Tibial artery (tissue), 4 donors: ENCODE measurements around the gene KNDC1.

Experiments
- DNase-seq, 2 donors: peaks; one replicate each; pipeline ENCODE4 v3.0.0-alpha.2; 2019
- H3K27ac ChIP-seq, 2 donors: fragments of 200-600 bp; sonication (generic) in 1 of 2; 1 replicate in 1 of 2; 2 replicates in 1 of 2; pipeline ENCODE4 v1.5.1; 2018 to 2019; ENCODE audit warnings: mild to moderate bottlenecking in 1 of 2
- H3K27me3 ChIP-seq, 2 donors: fragments of 200-600 bp; sonication (generic) in 1 of 2; one replicate each; pipeline versions ENCODE4 v1.5.1 to v1.6.0; 2016 to 2019
- H3K36me3 ChIP-seq, 3 donors: fragments of 200-600 bp; sonication (generic) in 2 of 3; one replicate each; pipeline ENCODE4 v1.5.1; 2016 to 2019; ENCODE audit warnings: mild to moderate bottlenecking in 2 of 3
- H3K4me1 ChIP-seq, 4 donors: fragments of 200-600 bp; sonication (generic) in 2 of 4; 1 replicate in 3 of 4; 2 replicates in 1 of 4; pipeline ENCODE4 v1.5.1; 2016 to 2019
- H3K4me3 ChIP-seq, 2 donors: fragments of 200-600 bp; sonication (generic) in 1 of 2; 1 replicate in 1 of 2; 2 replicates in 1 of 2; pipeline ENCODE4 v1.5.1; 2018 to 2019; ENCODE audit warnings: mild to moderate bottlenecking in 2 of 2
- H3K9me3 ChIP-seq, 3 donors: fragments of 200-600 bp; sonication (generic) in 1 of 3; one replicate each; pipeline ENCODE4 v1.5.1; 2016 to 2019
- CTCF ChIP-seq, 2 experiments: fragments of 200-600 bp in 1 of 2; fragments of 450-650 bp in 1 of 2; IDR thresholded peaks; one replicate each; pipeline ENCODE4 v1.5.1; 2017 to 2019; ENCODE audit warnings: antibody characterized with exemption in 2 of 2, mild to moderate bottlenecking in 1 of 2, moderate library complexity in 1 of 2
- intact Hi-C: fragments of 100-400 bp; cut with DNase I; formaldehyde crosslinking; loops from one replicate; pipeline ENCODE4 v1.15.0; 2023; ENCODE audit warnings: low total_unique reads

KNDC1 gene

GRCh38 chr10:133117036-133117687 is 42.9 kb upstream of the KNDC1 start:
- H3K4me3 ChIP-seq: no peak overlapping the region
- no peaks in the 10 kb centered on the region for H3K4me1 ChIP-seq
- peaks cover 0 to 33% of the 10 kb centered on the region in 2 donors for H3K27me3 ChIP-seq
- H3K9me3 ChIP-seq: peaks cover 0 to 11% (median 11%) of the 10 kb centered on the region in 3 donors
- no peaks in the 10 kb centered on the region for H3K36me3 ChIP-seq
- DNase-seq: no peak
- no peak overlapping the region for H3K27ac ChIP-seq
- no peak for TF ChIP-seq CTCF (IDR thresholded peaks at IDR 0.05)
- intact Hi-C loops: no loop called here

GRCh38 chr10:133117688-133118071 is 42.3 kb upstream of the KNDC1 start:
- Histone ChIP-seq H3K36me3 (no peaks in the 10 kb centered on the region), H3K27me3 (peaks cover 0 to 33% of the 10 kb centered on the region in 2 donors), H3K4me3 (no peak overlapping the region), H3K27ac (no peak overlapping the region), H3K4me1 (no peaks in the 10 kb centered on the region), H3K9me3 (peaks cover 0 to 11% (median 11%) of the 10 kb centered on the region in 3 donors)
- intact Hi-C loops: no loop called here
- TF ChIP-seq CTCF (IDR thresholded peaks at IDR 0.05): no peak
- DNase-seq: no peak

- peaks cover 0 to 46% of the 10 kb centered on the region in 2 donors for H3K27me3 ChIP-seq
- no peak for TF ChIP-seq CTCF (IDR thresholded peaks at IDR 0.05)
- no peak for DNase-seq
- no peak overlapping the region for H3K27ac ChIP-seq
- H3K4me1 ChIP-seq: no peaks in the 10 kb centered on the region
- intact Hi-C loops: no loop called here
- no peaks in the 10 kb centered on the region for H3K36me3 ChIP-seq
- H3K4me3 ChIP-seq: no peak overlapping the region
- H3K9me3 ChIP-seq: peaks cover 0 to 11% (median 11%) of the 10 kb centered on the region in 3 donors
These were observed 38.5 kb upstream of the KNDC1 start for GRCh38 chr10:133121479-133121878.

- Histone ChIP-seq H3K9me3 (peaks cover 0 to 11% (median 11%) of the 10 kb centered on the region in 3 donors), H3K27me3 (peaks cover 0 to 44% of the 10 kb centered on the region in 2 donors), H3K4me1 (no peaks in the 10 kb centered on the region), H3K36me3 (no peaks in the 10 kb centered on the region), H3K27ac (no peak overlapping the region), H3K4me3 (no peak overlapping the region)
- peak in 1 of 2 donors; percentile 44 for DNase-seq
- intact Hi-C loops: no loop called here
- no peak for TF ChIP-seq CTCF (IDR thresholded peaks at IDR 0.05)
These were observed 37.7 kb upstream of the KNDC1 start for GRCh38 chr10:133122171-133122935.

- peaks cover 0 to 41% of the 10 kb centered on the region in 2 donors for H3K27me3 ChIP-seq
- DNase-seq: peak in 1 of 2 donors; percentile 45
- H3K4me1 ChIP-seq: no peaks in the 10 kb centered on the region
- H3K4me3 ChIP-seq: no peak overlapping the region
- no peaks in the 10 kb centered on the region for H3K36me3 ChIP-seq
- no peak overlapping the region for H3K27ac ChIP-seq
- intact Hi-C loops: no loop called here
- no peak for TF ChIP-seq CTCF (IDR thresholded peaks at IDR 0.05)
- peaks cover 0 to 11% (median 6%) of the 10 kb centered on the region in 3 donors for H3K9me3 ChIP-seq
These were observed 36.8 kb upstream of the KNDC1 start for GRCh38 chr10:133123050-133123745.
